Fibroblast of peridontal ligament (primary cell): ENCODE data around the gene ILK.

Experiments used
- DNase-seq: peaks from one replicate; pipeline ENCODE4 v3.0.0-alpha.2; 2010; ENCODE audit errors: extremely low read depth

ILK gene

DNA sequence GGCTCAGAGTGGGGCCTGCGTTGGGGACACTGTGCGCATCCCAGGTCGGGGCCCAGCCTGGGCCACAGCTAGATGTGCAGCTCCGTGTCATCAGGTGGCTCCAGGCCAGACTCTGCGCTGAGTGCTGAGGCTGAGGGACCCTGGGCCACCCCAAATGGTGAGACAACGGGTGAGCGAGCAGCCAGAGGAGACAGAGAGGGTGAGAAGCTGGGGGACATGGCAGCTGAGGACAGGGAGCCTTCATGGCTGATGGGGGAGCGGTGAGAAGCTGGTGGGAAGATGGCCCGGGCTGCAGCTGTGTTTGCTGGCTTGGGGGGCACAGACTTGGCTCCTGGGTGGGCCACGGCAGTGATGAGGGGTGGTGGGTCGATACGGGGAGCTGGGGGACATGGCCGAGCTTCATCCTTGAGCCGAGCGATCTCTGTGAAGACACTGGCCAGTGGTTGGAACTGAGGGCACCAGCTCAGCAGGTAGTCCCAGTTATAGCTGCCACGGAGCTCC lies 18.2 kb downstream of the ILK start:
- no peak for DNase-seq

DNA sequence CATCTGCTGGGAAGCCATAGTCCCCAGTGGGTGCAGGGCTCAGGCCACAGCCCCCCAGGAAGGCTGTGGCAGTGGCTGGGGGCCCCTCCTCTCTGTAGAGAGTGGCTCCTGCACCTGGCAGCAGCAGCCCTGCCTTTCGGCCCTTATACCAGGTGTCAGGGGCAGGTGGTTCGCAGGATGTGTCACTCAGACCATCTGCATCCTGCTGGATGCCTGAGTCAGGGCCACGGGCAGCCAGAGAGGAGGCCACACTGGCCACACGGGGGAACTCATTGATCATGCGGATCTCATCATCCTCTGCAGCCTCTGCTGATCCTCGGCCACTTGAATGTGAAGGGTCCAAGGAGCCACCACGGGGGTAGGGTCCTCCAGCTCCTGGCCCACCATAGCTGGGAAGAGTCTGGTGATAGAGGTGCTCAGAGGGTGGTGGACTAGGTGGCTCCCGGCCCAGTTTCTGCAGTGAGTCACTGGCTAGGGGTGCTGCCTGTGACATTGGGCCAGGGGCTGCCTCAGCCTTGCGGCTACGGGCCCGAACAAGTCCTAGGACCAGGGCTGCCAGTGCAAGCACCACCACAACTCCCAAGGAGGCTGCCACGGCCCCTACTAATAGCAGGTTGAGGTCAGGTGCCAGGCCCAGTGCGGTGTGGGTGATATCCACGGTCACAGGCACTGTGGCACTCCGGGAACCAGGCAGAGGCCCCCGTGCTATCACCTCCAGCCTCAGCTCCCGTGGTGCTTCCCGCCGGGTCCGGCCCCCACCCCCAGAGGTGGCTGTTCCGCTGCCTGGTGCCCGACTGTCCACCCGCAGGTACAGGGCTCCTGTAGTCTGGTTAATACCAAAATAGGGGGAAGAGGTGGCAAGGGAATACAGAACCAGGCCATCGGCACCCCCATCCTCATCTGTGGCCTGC lies 18.9 kb downstream of the ILK start:
- no peak for DNase-seq

DNA sequence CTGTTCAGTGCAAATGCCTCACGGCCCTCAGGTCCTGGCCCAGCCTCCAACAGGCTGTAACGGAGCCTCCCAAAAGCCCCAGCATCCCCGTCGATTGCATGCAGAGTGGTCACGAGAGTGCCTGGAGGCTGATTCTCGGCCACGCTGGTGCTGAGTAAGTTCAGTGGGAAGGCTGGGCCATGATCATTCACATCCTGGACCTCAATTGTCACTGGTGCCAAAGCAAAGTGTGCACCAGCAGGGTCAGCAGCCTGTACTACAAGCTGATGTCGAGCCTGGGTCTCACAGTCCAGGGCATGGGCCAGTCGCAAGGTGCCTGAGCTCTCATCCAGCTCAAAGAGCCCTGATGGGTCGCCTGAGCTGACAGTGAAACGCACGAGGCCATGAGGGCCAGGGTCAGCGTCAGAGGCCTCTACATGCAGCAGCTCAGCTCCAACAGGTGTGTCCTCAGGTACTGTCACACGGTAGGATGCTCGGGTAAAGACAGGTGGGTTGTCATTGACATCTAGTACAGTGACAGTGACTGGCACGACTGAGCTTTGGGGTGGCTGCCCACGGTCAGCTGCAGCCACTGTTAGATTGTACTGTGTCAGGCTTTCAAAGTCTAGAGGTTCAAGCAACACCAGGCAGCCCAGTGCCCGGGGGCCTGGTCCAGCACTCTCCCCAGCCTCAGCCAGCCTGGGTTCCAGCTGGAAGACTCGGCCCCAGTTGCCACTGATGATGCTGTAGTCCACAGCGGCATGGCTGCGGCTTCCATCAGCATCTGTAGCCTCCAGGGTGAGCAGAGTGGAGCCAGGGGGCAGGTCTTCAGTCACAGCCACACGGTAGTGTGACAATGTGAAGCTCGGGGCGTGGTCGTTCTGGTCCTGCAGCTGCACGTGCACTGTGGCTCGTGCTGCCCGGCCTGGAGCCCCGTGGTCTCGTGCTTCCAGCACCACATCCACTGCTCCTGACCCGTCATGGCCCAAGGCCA lies 20.1 kb downstream of the ILK start:
- no peak for DNase-seq

DNA sequence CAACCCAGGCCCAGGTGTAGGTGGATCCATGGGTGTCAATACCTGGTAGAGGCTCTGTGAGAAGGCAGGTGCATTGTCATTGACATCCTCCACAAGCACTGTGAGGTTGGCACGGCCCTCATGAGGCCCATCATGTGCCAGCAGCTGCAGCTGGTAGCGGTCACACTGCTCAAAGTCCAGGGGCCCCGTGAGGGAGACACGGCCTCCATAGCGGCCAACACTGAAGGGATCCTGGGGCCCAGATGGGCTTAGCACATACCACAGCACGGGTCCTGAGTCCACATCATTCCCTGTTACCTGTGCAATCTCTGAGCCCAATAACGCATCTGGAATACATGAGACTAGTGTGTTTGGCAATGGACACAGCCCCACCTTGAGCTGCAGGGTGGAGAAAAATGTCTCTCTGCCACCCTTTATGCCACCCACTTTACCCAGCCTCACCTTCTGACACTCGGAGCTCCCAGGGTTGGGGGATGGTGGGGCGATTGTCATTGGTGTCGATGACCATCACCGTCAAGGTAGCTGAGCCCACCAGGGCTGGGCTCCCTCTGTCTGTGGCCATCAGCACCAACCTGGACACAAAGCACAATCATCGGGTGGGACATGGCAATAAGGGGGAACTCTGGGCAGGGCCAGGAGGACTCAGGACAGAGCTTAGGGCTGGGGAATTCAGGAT lies 21.7 kb downstream of the ILK start:
- no peak for DNase-seq

DNA sequence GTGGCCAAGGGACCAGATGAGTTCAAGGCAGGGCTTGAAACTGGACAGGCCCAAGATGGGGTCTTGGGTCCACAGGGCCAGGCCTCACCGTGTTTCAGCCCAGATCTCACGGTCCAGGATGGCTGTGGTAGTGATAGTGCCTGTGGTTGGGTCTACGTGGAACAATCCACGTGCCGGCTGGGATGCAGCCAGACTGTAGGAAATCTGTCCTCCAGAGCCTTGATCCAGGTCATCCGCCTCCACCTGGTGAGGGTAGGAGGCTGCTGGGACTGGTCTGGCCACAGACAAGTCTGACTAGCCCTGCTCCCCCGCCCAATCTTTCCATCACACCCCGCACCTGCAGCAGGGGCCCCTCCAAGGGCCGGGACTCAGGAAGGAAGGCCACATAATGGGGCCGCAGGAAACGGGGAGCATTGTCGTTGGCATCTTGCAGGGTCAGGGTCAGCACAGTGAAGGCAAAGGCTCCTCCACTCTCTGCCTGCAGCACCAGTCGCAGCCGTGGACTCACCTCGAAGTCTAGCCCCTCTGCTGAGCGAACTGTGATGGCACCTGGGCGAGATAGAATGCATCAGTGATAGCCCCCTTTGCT lies 22.4 kb downstream of the ILK start:
- no peak for DNase-seq

DNA sequence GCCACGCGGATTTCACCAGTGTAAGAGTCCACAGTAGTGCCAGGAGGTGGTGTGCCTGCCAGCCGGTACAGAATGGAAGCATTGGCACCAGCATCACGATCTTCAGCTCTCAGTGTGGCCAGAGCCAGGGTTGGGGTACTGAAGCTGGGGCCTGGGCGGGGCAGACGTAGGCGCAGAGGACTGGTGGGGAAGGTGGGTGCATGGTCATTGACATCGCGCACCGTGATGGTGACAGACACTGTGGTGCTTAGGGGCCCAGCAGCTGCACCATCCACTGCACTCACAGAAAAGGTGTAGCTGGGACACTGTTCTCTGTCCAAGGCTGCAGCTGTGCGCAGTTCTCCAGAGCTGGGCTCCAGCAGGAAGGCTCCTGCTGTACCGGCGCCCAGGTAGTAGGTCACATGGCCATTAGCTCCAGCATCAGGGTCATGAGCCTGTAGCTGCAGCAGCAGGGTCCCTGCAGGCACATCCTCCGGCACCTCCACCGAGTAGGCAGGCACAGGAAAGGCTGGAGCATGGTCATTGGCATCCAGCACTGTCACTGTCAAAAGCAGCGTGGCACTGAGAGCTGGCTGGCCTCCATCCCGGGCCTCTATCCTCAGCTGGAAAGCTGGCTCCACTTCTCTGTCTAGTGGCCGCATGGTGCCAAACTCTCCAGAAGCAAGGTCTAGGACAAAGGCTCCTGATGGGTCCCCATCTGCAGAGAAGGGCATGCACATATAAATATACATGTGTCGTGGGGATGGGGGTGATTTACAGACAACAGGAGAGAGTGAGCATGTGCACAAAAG lies 23.6 kb downstream of the ILK start:
- no peak for DNase-seq

DNA sequence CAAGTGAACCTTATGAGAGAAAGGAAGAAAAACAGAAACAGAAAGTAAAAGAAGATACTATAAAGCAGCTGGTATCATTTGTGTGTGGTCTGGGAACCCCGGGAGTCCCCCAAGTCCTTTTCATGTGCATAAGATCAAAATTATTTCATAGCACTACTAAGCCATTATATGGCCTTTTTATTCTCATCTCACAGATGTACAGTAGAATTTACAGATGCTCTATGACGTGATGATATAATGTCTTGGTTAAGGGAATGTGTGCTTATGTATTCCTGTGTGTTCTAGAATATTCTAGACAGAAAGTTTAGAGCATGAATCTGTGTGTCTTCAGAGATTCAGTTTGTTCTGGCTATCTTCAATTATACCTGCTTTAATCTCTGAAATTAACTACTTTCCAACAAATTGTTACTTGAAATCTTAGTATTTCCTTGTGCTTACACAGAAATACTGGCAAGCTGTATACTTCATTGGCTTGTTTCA lies 24.2 kb downstream of the ILK start:
- no peak for DNase-seq

DNA sequence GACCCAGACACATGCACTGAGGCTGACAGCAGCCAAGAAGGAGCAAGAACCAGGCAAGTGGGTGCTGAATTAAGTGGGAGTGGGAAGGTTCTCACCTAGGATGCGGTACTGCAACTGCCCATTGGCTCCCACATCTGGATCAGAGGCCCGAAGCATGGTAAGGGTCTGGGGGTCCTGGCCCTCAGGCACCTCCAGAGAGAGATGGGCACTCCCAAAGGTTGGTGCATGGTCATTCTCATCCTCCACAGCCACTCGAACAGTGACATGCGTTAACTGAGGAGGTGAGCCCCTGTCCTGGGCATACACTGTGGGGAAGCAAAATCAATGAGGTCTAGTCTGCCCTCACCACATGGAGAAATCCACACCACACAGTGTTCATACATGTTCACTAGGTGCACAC lies 25.0 kb downstream of the ILK start:
- DNase-seq, result no peak

DNA sequence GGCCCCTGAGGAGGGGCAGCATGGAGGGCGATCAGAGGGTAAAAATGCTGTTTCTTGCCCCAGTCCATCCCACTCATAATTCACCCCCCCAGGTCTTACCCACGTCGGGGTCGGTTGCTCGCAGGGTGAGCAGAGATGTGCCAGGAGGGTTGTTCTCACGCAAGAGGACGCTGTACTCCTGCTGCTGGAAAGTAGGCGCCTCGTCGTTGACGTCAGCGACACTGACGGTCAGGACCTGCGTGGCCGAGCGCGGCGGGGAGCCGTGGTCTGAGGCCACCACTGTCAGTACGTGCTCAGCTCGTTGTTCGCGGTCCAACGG lies 26.0 kb downstream of the ILK start:
- no peak for DNase-seq

DNA sequence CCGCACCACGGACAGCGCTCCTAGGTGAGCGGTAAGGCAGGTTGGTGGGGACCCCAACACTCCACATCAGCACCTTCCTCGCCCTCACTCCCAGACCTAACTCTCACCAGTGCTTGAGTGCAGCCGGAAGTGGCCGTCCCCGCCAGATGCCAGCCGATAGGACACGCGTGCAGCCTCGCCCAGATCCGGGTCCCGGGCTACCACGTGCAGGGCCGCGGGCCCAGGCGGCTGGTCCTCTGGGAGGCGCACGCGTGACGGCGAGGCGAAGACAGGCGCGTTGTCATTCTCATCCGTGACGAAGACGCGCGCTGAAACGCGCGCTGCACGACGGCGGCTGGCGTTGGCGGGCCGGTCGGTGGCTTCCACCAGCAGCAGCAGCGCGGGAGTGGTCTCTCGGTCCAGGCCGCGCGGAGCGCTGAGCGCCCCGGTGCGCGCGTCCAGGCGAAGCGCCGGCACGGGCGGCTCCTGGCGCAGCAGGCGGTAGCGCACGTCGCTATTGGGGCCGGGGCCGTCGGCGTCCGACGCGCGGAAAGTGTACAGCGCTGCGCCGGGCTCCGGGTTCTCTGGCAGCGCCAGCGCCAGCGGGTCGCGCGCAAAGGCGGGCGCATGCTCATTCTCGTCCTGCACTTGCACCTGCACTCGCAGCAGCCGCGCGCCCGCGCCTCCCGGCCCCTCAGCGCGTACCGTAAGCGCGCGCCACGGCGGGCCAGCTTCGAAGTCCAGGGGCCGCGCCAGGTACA lies 26.5 kb downstream of the ILK start:
- no peak for DNase-seq

DNA sequence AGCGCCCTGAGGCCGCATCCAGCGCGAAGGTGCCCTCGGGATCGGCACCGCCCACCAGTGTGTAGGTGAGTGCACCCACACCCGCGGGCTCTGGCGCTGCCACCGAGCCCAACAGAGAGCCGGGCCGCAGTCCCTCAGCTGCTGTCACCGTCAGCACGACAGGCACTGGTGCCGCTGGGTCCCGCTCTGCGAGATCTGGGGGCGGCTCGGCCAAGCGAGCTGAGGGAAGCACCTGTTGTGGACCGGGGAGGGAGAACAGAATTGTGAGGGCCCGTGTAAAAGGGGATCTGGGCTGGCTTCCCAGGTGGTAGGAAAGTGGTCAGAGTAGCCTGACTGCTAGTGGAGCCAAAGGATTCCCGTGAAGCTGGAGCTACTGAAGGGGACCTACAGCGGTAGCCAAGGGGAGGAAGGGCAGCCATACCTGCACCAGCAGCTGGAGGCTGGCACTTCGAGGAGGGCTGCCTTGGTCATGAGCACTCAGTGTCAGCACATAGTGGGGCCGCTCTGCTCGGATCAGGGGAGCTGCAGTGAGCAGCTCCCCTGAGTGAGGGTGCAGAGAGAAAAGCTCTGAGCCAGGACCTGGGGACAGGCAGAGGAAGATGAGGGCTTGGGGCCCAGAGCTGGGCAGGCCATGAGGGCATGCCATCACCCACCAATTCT lies 27.2 kb downstream of the ILK start:
- no peak for DNase-seq

DNA sequence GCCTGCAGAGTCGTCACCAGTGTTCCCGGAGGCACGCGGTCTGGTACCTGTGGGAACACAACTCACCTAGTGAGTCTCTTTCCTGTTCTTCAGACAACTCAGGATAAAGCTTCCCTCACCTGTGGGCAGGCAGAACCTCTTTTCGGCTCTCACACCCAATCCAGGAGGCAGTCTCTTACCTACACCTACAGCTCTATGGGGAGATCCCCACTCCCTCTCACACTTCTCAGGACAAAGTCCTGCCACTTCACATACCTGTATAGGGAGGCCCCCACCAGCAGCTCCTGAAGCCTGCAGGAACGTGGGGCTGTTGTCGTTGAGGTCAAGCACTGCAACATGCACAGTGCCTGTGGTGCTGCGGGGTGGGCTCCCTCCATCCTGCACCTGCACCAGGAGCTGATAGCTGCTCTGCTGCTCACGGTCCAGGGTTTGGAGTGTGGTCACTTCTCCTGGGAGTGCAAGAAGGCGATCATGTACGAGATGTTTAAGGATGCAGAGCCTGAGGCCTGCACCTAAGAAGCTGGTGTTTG lies 27.9 kb downstream of the ILK start:
- DNase-seq, result no peak

DNA sequence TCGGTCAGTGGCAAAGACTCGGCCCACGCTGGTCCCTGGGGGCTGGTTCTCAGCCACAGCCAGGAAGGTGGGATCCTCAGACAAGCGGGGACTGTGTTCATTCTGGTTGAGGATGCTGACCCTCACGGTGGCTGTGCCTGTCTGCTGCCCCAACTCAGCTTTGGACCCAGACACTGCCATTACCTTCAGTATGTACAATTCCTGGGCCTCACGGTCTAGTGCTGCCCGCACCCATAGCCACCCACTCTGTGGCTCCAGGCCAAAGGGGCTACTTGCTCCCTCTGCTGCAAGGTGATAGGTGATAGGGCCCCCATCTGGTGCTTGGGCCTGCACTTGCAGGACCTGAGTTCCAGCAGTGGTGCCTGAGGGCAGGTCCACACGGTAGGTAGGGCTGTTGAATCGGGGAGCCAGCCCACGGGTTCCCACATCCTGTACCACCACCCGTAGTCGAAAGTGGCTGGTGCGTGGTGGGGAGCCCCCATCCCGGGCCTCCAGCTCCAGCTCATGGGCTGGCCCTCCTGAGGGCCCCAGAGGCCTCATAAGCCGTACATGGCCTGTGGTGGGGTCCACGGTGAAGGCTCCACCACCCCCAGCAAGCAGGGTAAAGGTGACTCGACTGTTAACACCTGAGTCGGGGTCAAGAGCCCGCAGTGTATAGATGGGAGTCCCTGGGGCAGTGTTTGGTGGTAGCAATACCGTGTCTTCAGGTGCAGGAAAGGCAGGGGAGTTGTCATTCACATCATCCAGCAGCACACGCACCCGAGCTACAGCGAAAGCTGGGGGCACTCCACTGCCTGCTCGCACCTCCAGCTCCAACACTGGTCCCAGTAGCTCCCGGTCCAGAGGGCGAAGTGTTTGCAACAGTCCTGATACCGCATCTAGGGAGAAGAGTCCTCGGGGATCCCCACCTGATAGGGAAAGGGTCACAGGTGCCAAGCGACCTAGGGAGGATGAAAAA lies 28.8 kb downstream of the ILK start:
- DNase-seq, result no peak

DNA sequence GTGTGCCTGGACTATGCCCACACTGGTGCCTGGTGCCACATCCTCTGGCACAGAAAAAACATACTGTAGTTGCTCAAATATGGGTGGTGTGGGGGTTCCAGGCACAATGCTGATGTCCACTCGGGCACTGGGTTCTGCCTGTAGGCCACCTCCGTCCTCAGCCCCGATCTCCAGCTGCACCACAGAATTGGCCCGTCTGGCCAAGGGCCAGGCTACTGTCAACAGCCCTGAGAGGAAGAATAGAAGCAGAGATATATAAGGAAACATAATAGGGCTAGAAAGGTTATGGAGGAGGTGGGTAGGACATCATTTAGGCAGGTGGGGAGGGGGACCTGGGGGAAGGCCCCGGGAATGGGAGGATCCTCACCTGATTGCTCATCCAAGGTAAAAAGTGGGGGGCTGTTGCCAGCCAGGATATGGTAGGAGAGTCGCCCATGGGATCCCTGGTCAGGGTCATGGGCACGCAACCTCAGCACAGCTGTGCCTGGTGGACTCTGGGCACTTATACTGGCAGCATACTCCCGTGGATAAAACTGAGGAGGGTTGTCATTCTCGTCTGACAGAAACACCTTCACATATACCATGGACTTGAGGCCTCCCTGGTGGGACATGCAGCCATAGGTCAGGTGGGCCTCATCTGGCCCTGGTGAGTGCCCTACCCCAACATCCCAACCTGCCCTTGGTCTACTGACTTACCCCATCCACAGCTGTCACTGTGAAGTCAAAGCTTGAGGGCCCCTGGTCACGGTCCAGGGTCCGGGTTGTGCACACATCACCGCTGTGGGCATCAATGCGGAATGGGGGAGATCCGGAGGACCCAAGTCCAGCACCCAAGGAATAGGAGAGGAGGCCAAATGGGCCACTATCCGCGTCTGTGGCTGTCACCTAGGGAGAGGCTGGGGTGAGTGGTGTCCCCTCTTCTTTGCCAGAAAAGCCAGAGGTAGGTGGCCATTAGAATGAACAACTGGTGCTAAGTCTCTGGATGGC lies 30.1 kb downstream of the ILK start:
- DNase-seq, result no peak

DNA sequence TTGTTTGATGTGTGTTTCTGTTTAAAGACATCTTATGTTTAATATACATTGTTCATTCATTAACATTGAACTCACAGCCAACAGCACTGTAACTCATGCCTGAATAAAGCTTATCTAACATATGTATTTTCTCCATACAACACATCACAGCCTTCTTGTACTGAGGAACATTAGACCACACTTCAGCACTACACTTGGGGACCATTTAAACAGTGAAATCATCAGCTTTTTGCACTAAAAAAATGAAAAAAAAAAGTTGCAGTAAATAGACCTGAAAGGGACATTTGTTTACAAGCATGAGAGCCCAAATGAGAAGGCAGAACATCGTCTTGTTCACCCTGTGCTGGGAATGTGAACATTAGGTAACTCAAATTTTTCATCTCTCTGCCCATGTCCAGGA lies 31.0 kb downstream of the ILK start:
- no peak for DNase-seq

DNA sequence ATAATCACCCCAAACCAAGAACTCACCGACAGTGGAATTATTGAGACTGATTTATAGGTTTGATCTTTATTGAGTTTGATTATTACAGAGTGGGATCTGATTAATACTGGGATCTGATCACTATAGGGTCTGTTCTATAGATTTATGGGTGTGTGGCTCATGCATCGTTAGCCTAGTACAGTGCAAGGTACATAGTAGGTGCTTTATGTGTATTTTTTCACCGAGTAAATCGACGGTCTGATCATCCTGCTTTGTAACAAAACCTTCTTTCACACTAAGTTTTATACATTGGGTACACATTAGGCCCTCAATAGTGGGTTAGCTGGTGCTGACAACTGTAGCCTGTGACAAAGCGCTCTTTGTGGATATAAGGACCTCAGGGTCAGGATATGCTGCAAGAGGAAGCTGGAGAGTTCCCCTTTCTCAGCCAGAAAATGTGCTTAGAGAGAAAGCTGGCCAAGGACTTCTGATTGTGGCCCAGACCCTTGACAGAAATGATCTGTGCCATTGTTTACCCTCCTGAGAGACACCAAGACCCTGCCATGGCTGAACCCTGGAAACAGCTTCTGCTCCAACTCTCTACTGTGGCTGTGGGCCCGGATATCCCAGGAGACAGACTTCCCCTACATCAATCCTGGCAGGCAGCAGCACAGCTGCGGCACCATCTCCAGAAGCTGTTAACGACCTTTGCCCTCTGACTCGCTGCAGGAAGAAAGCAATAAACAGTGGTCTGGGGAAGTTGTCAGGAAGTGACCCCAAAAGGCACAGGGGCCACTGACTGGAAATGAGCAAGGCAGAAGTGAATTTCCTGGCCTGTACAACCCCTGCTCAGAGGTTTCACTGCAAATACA lies 31.7 kb downstream of the ILK start:
- DNase-seq, result peak; percentile 20
